ENCODE results near the gene PLD4.

DNA sequence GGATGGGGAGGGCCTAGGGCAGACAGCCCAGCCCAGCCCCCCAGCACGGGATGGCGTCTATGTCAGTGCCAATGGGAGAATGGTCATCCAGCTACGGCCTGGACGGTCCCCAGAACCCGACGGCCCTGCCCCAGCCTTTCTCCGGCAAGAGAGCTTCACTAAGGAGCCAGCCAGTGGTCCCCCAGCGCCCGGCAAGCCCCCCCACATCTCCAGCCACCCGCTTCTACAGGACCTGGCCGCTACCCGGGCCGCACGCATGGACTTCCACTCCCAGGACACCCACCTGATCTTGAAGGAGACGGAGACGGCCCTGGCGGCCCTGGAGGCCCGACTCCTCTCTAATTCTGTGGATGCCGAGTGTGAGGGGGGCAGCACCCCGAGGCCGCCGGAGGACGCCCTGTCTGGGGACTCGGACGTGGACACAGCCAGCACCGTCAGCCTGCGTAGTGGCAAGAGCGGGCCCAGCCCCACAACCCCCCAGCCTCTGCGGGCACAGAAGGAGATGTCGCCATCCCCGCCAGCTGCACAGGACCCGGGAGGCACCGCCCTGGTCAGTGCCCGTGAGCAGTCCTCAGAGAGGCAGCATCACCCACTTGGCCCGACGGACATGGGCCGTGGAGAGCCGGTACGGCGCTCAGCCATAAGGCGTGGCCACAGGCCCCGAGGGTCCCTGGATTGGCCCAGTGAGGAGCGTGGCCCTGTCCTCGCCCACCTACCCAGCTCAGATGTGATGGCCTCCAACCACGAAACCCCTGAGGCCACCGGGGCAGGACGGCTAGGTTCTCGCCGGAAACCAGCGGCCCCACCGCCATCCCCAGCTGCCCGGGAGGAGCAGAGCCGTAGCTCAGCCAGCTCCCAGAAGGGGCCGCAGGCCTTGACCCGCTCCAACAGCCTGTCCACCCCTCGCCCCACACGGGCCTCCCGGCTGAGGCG lies 37.7 kb upstream of the PLD4 start:
- no peak for TF ChIP-seq CTCF (IDR thresholded peaks at IDR 0.05)
- no peak for TF ChIP-seq POLR2AphosphoS5 (IDR thresholded peaks at IDR 0.05)
